ENCODE measurements around the gene ERC1. TPM values are rescaled to one million over a fixed set of nuclear protein-coding genes. Genes with fewer than 3 reads are reported as not detected.

Gene ERC1
- total and polyA plus RNA-seq, 2 donors (not counting 1 experiment from before 2014, with no cell fraction given): 19.7 to 34.5 TPM

GRCh38 chr12:1126091-1126490 lies 135.1 kb downstream of the ERC1 start:
- no peak overlapping the region for H3K4me2 ChIP-seq (ENCODE audit: extremely low read depth, insufficient read depth, low read length)
- H3K9ac ChIP-seq (ENCODE audit: insufficient read depth, low read length): no peak overlapping the region
- no peaks in the 10 kb centered on the region for H3K4me1 ChIP-seq (ENCODE audit: control insufficient read depth, extremely low read depth, insufficient read depth, low read length)
- H2AFZ ChIP-seq (ENCODE audit: low read length): no peak overlapping the region
- H3K9me3 ChIP-seq (ENCODE audit: control insufficient read depth, insufficient read depth, low read depth, low read length): no peaks in the 10 kb centered on the region
- no peak overlapping the region for H3K27ac ChIP-seq (ENCODE audit: insufficient read depth, low read length)
- no peak for TF ChIP-seq CTCF (conservative IDR thresholded peaks at IDR 0.05 in 1 of 2, IDR thresholded peaks at IDR 0.05 in 1 of 2; ENCODE audit: low read depth in 1 of 2, low read length in 2 of 2)
- no peak for TF ChIP-seq EZH2 (IDR thresholded peaks at IDR 0.05; ENCODE audit: low read length, missing control alignments)
- no peak for DNase-seq (ENCODE audit: low read depth in 2 of 2)
- H3K36me3 ChIP-seq (ENCODE audit: control insufficient read depth, insufficient read depth, low read length): peaks cover 1% of the 10 kb centered on the region
- no peaks in the 10 kb centered on the region for H3K27me3 ChIP-seq (ENCODE audit: control insufficient read depth, insufficient read depth, low read length)
- H3K79me2 ChIP-seq (ENCODE audit: control insufficient read depth, insufficient read depth, low read length): no peaks in the 10 kb centered on the region
- H4K20me1 ChIP-seq (ENCODE audit: control insufficient read depth, extremely low read depth, insufficient read depth, low read length): no peaks in the 10 kb centered on the region
- H3K4me3 ChIP-seq (replicated peaks in 1 of 4; ENCODE audit: control extremely low read depth in 1 of 4, insufficient read depth in 1 of 4, low read depth in 3 of 4, low read length in 4 of 4): no peak overlapping the region

GRCh38 chr12:1127021-1127420 lies 136.0 kb downstream of the ERC1 start:
- Histone ChIP-seq H3K27me3 (ENCODE audit: control insufficient read depth, insufficient read depth, low read length) (no peaks in the 10 kb centered on the region), H3K27ac (ENCODE audit: insufficient read depth, low read length) (no peak overlapping the region), H3K4me2 (ENCODE audit: extremely low read depth, insufficient read depth, low read length) (no peak overlapping the region), H4K20me1 (ENCODE audit: control insufficient read depth, extremely low read depth, insufficient read depth, low read length) (no peaks in the 10 kb centered on the region), H3K4me1 (ENCODE audit: control insufficient read depth, extremely low read depth, insufficient read depth, low read length) (no peaks in the 10 kb centered on the region), H3K9me3 (ENCODE audit: control insufficient read depth, insufficient read depth, low read depth, low read length) (no peaks in the 10 kb centered on the region), H2AFZ (ENCODE audit: low read length) (no peak overlapping the region), H3K4me3 (replicated peaks in 1 of 4; ENCODE audit: control extremely low read depth in 1 of 4, insufficient read depth in 1 of 4, low read depth in 3 of 4, low read length in 4 of 4) (no peak overlapping the region), H3K36me3 (ENCODE audit: control insufficient read depth, insufficient read depth, low read length) (no peaks in the 10 kb centered on the region), H3K9ac (ENCODE audit: insufficient read depth, low read length) (no peak overlapping the region), H3K79me2 (ENCODE audit: control insufficient read depth, insufficient read depth, low read length) (no peaks in the 10 kb centered on the region)
- DNase-seq (ENCODE audit: low read depth in 2 of 2): no peak
- TF ChIP-seq EZH2 (IDR thresholded peaks at IDR 0.05; ENCODE audit: low read length, missing control alignments) (no peak), CTCF (conservative IDR thresholded peaks at IDR 0.05 in 1 of 2, IDR thresholded peaks at IDR 0.05 in 1 of 2; ENCODE audit: low read depth in 1 of 2, low read length in 2 of 2) (no peak)

- Histone ChIP-seq H3K4me3 (replicated peaks in 1 of 4; ENCODE audit: control extremely low read depth in 1 of 4, insufficient read depth in 1 of 4, low read depth in 3 of 4, low read length in 4 of 4) (no peak overlapping the region), H4K20me1 (ENCODE audit: control insufficient read depth, extremely low read depth, insufficient read depth, low read length) (no peaks in the 10 kb centered on the region), H3K9me3 (ENCODE audit: control insufficient read depth, insufficient read depth, low read depth, low read length) (no peaks in the 10 kb centered on the region), H3K9ac (ENCODE audit: insufficient read depth, low read length) (no peak overlapping the region), H3K27ac (ENCODE audit: insufficient read depth, low read length) (no peak overlapping the region), H3K27me3 (ENCODE audit: control insufficient read depth, insufficient read depth, low read length) (no peaks in the 10 kb centered on the region), H2AFZ (ENCODE audit: low read length) (no peak overlapping the region), H3K79me2 (ENCODE audit: control insufficient read depth, insufficient read depth, low read length) (no peaks in the 10 kb centered on the region), H3K4me1 (ENCODE audit: control insufficient read depth, extremely low read depth, insufficient read depth, low read length) (no peaks in the 10 kb centered on the region), H3K4me2 (ENCODE audit: extremely low read depth, insufficient read depth, low read length) (no peak overlapping the region), H3K36me3 (ENCODE audit: control insufficient read depth, insufficient read depth, low read length) (no peaks in the 10 kb centered on the region)
- TF ChIP-seq EZH2 (IDR thresholded peaks at IDR 0.05; ENCODE audit: low read length, missing control alignments) (no peak), CTCF (conservative IDR thresholded peaks at IDR 0.05 in 1 of 2, IDR thresholded peaks at IDR 0.05 in 1 of 2; ENCODE audit: low read depth in 1 of 2, low read length in 2 of 2) (no peak)
- peak in 1 of 2 donors; percentile 13 for DNase-seq (ENCODE audit: low read depth in 2 of 2)
Measured at GRCh38 chr12:1130164-1130563, 139.1 kb downstream of the ERC1 start.
